ENCODE data around the gene GNAQ. TPM values are rescaled to one million over a fixed set of nuclear protein-coding genes. Genes with fewer than 3 reads are reported as not detected.

GNAQ gene
- total and polyA plus RNA-seq, 8 donors, result 55.5 to 95.5 (median 62.8) TPM

- DNase-seq, result no peak
- H3K27me3 ChIP-seq, result no peaks in the 10 kb centered on the region
- intact Hi-C loops (cut with DNase I), result no loop called here
- no peak for ATAC-seq
- H3K4me3 ChIP-seq, result no peak overlapping the region
- no peaks in the 10 kb centered on the region for H3K9me3 ChIP-seq
- no peak overlapping the region for H3K27ac ChIP-seq
- H3K36me3 ChIP-seq, result no peaks in the 10 kb centered on the region
- H3K4me1 ChIP-seq, result peaks cover 10 to 54% of the 10 kb centered on the region in 2 donors
- TF ChIP-seq CTCF (IDR thresholded peaks at IDR 0.05), result no peak
These were observed 67.4 kb downstream of the GNAQ start for GRCh38 chr9:77964258-77964657.

- peak overlapping the region in 1 of 2 donors; percentile 24 for H3K27ac ChIP-seq
- no peaks in the 10 kb centered on the region for H3K9me3 ChIP-seq
- DNase-seq (no peak), ATAC-seq (no peak)
- intact Hi-C loops (cut with DNase I), result no loop called here
- H3K27me3 ChIP-seq, result no peaks in the 10 kb centered on the region
- no peak overlapping the region for H3K4me3 ChIP-seq
- TF ChIP-seq CTCF (IDR thresholded peaks at IDR 0.05), result no peak
- H3K36me3 ChIP-seq, result no peaks in the 10 kb centered on the region
- H3K4me1 ChIP-seq, result peaks cover 18 to 64% of the 10 kb centered on the region in 2 donors
These were observed 70.1 kb downstream of the GNAQ start for GRCh38 chr9:77961541-77961940.

GRCh38 chr9:77960356-77961153 is 71.1 kb downstream of the GNAQ start:
- ATAC-seq (peak; percentile 49), DNase-seq (no peak)
- H3K4me3 ChIP-seq, result no peak overlapping the region
- no peaks in the 10 kb centered on the region for H3K27me3 ChIP-seq
- H3K9me3 ChIP-seq, result no peaks in the 10 kb centered on the region
- H3K4me1 ChIP-seq, result peaks cover 22 to 72% of the 10 kb centered on the region in 2 donors
- no peak overlapping the region for H3K27ac ChIP-seq
- TF ChIP-seq CTCF (IDR thresholded peaks at IDR 0.05), result no peak
- no peaks in the 10 kb centered on the region for H3K36me3 ChIP-seq
- intact Hi-C loops (cut with DNase I), result no loop called here

- Histone ChIP-seq H3K4me1 (peaks cover 22 to 77% of the 10 kb centered on the region in 2 donors), H3K9me3 (no peaks in the 10 kb centered on the region), H3K27ac (no peak overlapping the region), H3K36me3 (no peaks in the 10 kb centered on the region), H3K27me3 (no peaks in the 10 kb centered on the region), H3K4me3 (no peak overlapping the region)
- TF ChIP-seq CTCF (IDR thresholded peaks at IDR 0.05), result no peak
- DNase-seq (no peak), ATAC-seq (no peak)
- intact Hi-C loops (cut with DNase I), result no loop called here
These were observed 71.8 kb downstream of the GNAQ start for GRCh38 chr9:77959803-77960202.

- DNase-seq (no peak), ATAC-seq (no peak)
- Histone ChIP-seq H3K4me1 (peaks cover 32 to 89% of the 10 kb centered on the region in 2 donors), H3K27ac (peak overlapping the region in 1 of 2 donors; percentile 25), H3K36me3 (no peaks in the 10 kb centered on the region), H3K4me3 (no peak overlapping the region), H3K9me3 (no peaks in the 10 kb centered on the region), H3K27me3 (no peaks in the 10 kb centered on the region)
- no peak for TF ChIP-seq CTCF (IDR thresholded peaks at IDR 0.05)
- intact Hi-C loops (cut with DNase I), result no loop called here
These were observed 74.0 kb downstream of the GNAQ start for GRCh38 chr9:77957652-77958051.
